K562 (cell line): Measurements from ENCODE around the gene SCMH1. TPM values are rescaled to one million over a fixed set of nuclear protein-coding genes. Genes with fewer than 3 reads are reported as not detected.

ENCODE experiments used
- ATAC-seq: fragments of 200-7000 bp; cut with Tn5 transposase; 3 replicates; pipeline ENCODE4 v1.9.1; 2020; ENCODE audit warnings: moderate library complexity
- BruUV-seq: library from RNA; stranded (reverse); fragments of 400-500 nt; replicated peaks from 2 replicates; lab custom pipeline; 2021; lab: Mats Ljungman, UMichigan
- CTCF ChIA-PET: fragments of 300-600 bp; formaldehyde crosslinking; extraction: SDS; loops from one replicate; lab custom pipeline; 2021; ENCODE audit warnings: low intra/inter-chr PET ratio; lab: Yijun Ruan, JAX
- POLR2A ChIA-PET: fragments of 300-600, 350-650 bp; sonication (Branson Sonifier 250); formaldehyde crosslinking; extraction: SDS; loops from one replicate; lab custom pipeline; 2021; ENCODE audit warnings: antibody characterized with exemption, inconsistent platforms; lab: Yijun Ruan, JAX
- DNase-seq, 4 experiments: peaks; one replicate each; pipeline versions ENCODE4 v3.0.0 to v3.0.0-alpha.2; 2011 to 2018; ENCODE audit warnings: low spot score in 3 of 4, mixed read lengths in 3 of 4; ENCODE audit errors: extremely low read depth in 1 of 4
- FAIRE-seq: peaks from 2 replicates; lab custom pipeline; 2011; peaks lifted over from hg19 to GRCh38; lab: Jason Lieb, UNC
- H2AFZ ChIP-seq: 2 replicates; pipeline ENCODE4 v1.6.0; 2011; ENCODE audit warnings: low read depth, low read length, control low read depth, inconsistent platforms
- H3K27ac ChIP-seq: fragments of 200-600 bp; 3 replicates; pipeline ENCODE4 v1.8.0; 2011; ENCODE audit warnings: low read depth, mild to moderate bottlenecking, control low read depth, inconsistent platforms, low read length, moderate library complexity, mixed read lengths; ENCODE audit errors: extremely low read depth
- H3K27me3 ChIP-seq, 2 experiments: fragments of 300-600 bp in 1 of 2; 2 replicates in 1 of 2; 3 replicates in 1 of 2; pipeline versions ENCODE4 v1.6.0 to v1.8.0; 2011; ENCODE audit warnings: inconsistent platforms in 2 of 2, low read length in 2 of 2, mild to moderate bottlenecking in 1 of 2, mixed read lengths in 1 of 2, moderate library complexity in 1 of 2; ENCODE audit not compliant: control insufficient read depth in 2 of 2, insufficient read depth in 2 of 2
- H3K36me3 ChIP-seq: fragments of 300-600 bp; 3 replicates; pipeline ENCODE4 v1.8.0; 2011; ENCODE audit warnings: mild to moderate bottlenecking, low read length, inconsistent platforms; ENCODE audit not compliant: control insufficient read depth, insufficient read depth
- H3K4me1 ChIP-seq, 2 experiments: fragments of 200-600 bp in 1 of 2; replicated peaks in 1 of 2; 2 replicates in 1 of 2; 3 replicates in 1 of 2; pipeline versions ENCODE4 v1.5.1 to v1.8.0; 2011; ENCODE audit warnings: inconsistent platforms in 2 of 2, low read length in 2 of 2, mild to moderate bottlenecking in 1 of 2, mixed read lengths in 1 of 2, moderate library complexity in 1 of 2; ENCODE audit not compliant: control insufficient read depth in 2 of 2, insufficient read depth in 2 of 2
- H3K4me2 ChIP-seq: 2 replicates; pipeline ENCODE4 v1.6.1; 2011; ENCODE audit warnings: low read length, control low read depth, inconsistent platforms, mixed read lengths; ENCODE audit not compliant: insufficient read depth
- H3K4me3 ChIP-seq: fragments of 200-600 bp; sonication (generic), shearing (Covaris generic); 2 replicates; pipeline ENCODE4 v1.5.1; 2016; ENCODE audit warnings: control low read depth, inconsistent platforms
- H3K79me2 ChIP-seq: fragments of 200-600 bp; 3 replicates; pipeline ENCODE4 v1.8.0; 2011; ENCODE audit warnings: low read length, inconsistent platforms; ENCODE audit not compliant: control insufficient read depth, insufficient read depth
- H3K9ac ChIP-seq, 2 experiments: 2 replicates each; pipeline versions ENCODE4 v1.6.0 to v1.6.1; 2011; ENCODE audit warnings: low read depth in 2 of 2, low read length in 2 of 2, control low read depth in 1 of 2, inconsistent platforms in 1 of 2, mild to moderate bottlenecking in 1 of 2, mixed read lengths in 1 of 2; ENCODE audit not compliant: insufficient read depth in 1 of 2
- H3K9me1 ChIP-seq: one replicate; pipeline ENCODE4 v1.6.0; 2011; ENCODE audit warnings: inconsistent platforms, mild to moderate bottlenecking, low read length, moderate library complexity; ENCODE audit not compliant: control insufficient read depth, insufficient read depth
- H3K9me3 ChIP-seq: replicated peaks from 2 replicates; pipeline ENCODE4 v1.5.1; 2011; ENCODE audit warnings: low read depth, low read length, inconsistent platforms; ENCODE audit not compliant: control insufficient read depth, insufficient read depth
- H4K20me1 ChIP-seq: replicated peaks from 2 replicates; pipeline ENCODE4 v1.6.1; 2011; ENCODE audit warnings: low read length, inconsistent platforms, mixed read lengths; ENCODE audit not compliant: control insufficient read depth, insufficient read depth
- BRF2 ChIP-seq: IDR thresholded peaks from 3 replicates; pipeline ENCODE4 v1.6.1; 2011; ENCODE audit warnings: borderline replicate concordance, mild to moderate bottlenecking; ENCODE audit not compliant: insufficient read length, insufficient read depth
- FOXA1 ChIP-seq: fragments of 450-650 bp; IDR thresholded peaks from 2 replicates; pipeline ENCODE4 v1.6.1; 2016; ENCODE audit warnings: mild to moderate bottlenecking, borderline replicate concordance
- MAX ChIP-seq: sonication (generic); formaldehyde crosslinking; IDR thresholded peaks from 2 replicates; pipeline ENCODE4 v1.9.0; 2022; ENCODE audit warnings: mild to moderate bottlenecking, missing genetic modification reagents
- MCM5 ChIP-seq: fragments of 450-650 bp; IDR thresholded peaks from 2 replicates; pipeline ENCODE4 v1.6.1; 2016; ENCODE audit warnings: low read depth
- TAL1 ChIP-seq: fragments of 450-650 bp; IDR thresholded peaks from 2 replicates; pipeline ENCODE4 v1.6.1; 2016; ENCODE audit warnings: mild to moderate bottlenecking
- TRIM25 ChIP-seq: fragments of 450-650 bp; IDR thresholded peaks from 2 replicates; pipeline ENCODE4 v1.7.0; 2016; ENCODE audit warnings: borderline replicate concordance
- ZNF407 ChIP-seq: fragments of 450-650 bp; IDR thresholded peaks from 2 replicates; pipeline ENCODE4 v1.6.1; 2016; ENCODE audit warnings: low read depth
- ZNF766 ChIP-seq: fragments of 200-800 bp; sonication (Bioruptor generic); conservative IDR thresholded peaks from 2 replicates; pipeline ENCODE4 v1.6.1; 2016; ENCODE audit warnings: missing genetic modification characterization, missing compliant biosample characterization
- WGBS: fragments of 100-300 bp; shearing (Covaris generic); methylation state at CpG from one replicate; pipeline ENCODE4 v1.1.6; 2016; ENCODE audit warnings: low coverage, mixed read lengths; ENCODE audit not compliant: insufficient coverage; ENCODE audit errors: missing lambda C conversion rate; 5-methylcytosine and 5-hydroxymethylcytosine counted together
- in situ Hi-C: fragments of 300-500 bp; cut with MboI; formaldehyde crosslinking; loops from 4 replicates; pipeline ENCODE4 v1.15.0; 2018; ENCODE audit warnings: inconsistent platforms, mixed read lengths
- intact Hi-C: fragments of 100-400 bp; cut with micrococcal nuclease; formaldehyde crosslinking; loops from 2 replicates; pipeline ENCODE4 v1.14.2; 2022
- polyA plus RNA-seq, 8 experiments: library from polyadenylated mRNA; depleted of rRNA in 4 of 8; stranded (reverse) in 5 of 8; unstranded in 3 of 8; fragments of >200 nt; fragmentation: Nextera tagmentation in 2 of 8; fragmentation: Illumina TruSeq in 1 of 8; extraction: Ambion mirVana in 2 of 8; extraction: Trizol in 1 of 8; gene quantifications; 2 replicates each; pipeline versions ENCODE4 v1.2.1 to v1.2.3, GENCODE V29; 2011 to 2014; ENCODE audit warnings: inconsistent platforms in 1 of 8, missing spikeins in 1 of 8
- total RNA-seq, 7 experiments: library from RNA; depleted of rRNA in 6 of 7; stranded (reverse); fragments of >200 nt in 6 of 7; fragmentation: Illumina TruSeq in 2 of 7; extraction: Trizol in 2 of 7; gene quantifications; 2 replicates each; pipeline versions ENCODE4 v1.2.1 to v1.2.3, GENCODE V29; 2011 to 2021; ENCODE audit warnings: low replicate concordance in 1 of 7

SCMH1 gene
- total and polyA plus RNA-seq, 9 of the 15 experiments (the other 6 are each of a cell fraction or from before 2014, with no cell fraction given) = 8.5 to 37.0 (median 26.8) TPM

GRCh38 chr1:41285818-41286217, 43.7 kb upstream of the SCMH1 start (continued):
- TF ChIP-seq ZNF407 = no peak

- H3K79me2 ChIP-seq = no peaks in the 10 kb centered on the region
- no peaks in the 10 kb centered on the region for H3K9me3 ChIP-seq
- intact Hi-C loops = no loop called here
- no peak for TF ChIP-seq ZNF766 (CRISPR knock-in tag)
- TF ChIP-seq TRIM25 = no peak
- TF ChIP-seq MAX (CRISPR knock-in tag) = no peak
- no peak for TF ChIP-seq FOXA1
- no peak for TF ChIP-seq BRF2
- no peak for TF ChIP-seq TAL1
- TF ChIP-seq MCM5 = no peak
- POLR2A ChIA-PET = interaction anchor here (0.7 to 1.4 kb wide), 2 partner anchors 137 to 259 kb away, joined by 3 to 4 read pairs; no protein-coding TSS in a partner anchor
- H3K27ac ChIP-seq = no peak overlapping the region
- no peaks in the 10 kb centered on the region for H3K4me1 ChIP-seq
- DNase-seq = no peak
- H3K4me3 ChIP-seq = no peak overlapping the region
- no peaks in the 10 kb centered on the region for H3K36me3 ChIP-seq
- peaks cover 14 to 48% of the 10 kb centered on the region in 2 experiments; a peak in 4 of 5 replicates for H3K27me3 ChIP-seq
- no peak for ATAC-seq
- peaks cover 3% of the 10 kb centered on the region; the same call in 1 of the 2 replicates for H4K20me1 ChIP-seq
- CTCF ChIA-PET = interaction anchor here (1.9 kb wide), 1 partner anchor 133 kb away, joined by 12 read pairs; no protein-coding TSS in a partner anchor
- no peaks in the 10 kb centered on the region for H3K9me1 ChIP-seq
- H2AFZ ChIP-seq = no peak overlapping the region
- WGBS = 4% methylated on average over 2 of the region's 2 CpGs
- FAIRE-seq = no peak
- no TSS peak for BruUV-seq
- no peak overlapping the region for H3K4me2 ChIP-seq
- no peak overlapping the region for H3K9ac ChIP-seq
- in situ Hi-C loops = no loop called here
These were observed 42.0 kb upstream of the SCMH1 start for GRCh38 chr1:41284121-41284520.
